Osteoblast (primary cell): ENCODE measurements around the gene LIPM. TPM values are rescaled to one million over a fixed set of nuclear protein-coding genes. Genes with fewer than 3 reads are reported as not detected.

Experiments used
- DNase-seq: peaks from one replicate; pipeline ENCODE4 v3.0.0; 2011; ENCODE audit warnings: low spot score, mixed read lengths; ENCODE audit not compliant: insufficient read length; ENCODE audit errors: missing footprints
- H2AFZ ChIP-seq: 2 replicates; pipeline ENCODE4 v1.6.0; 2011; ENCODE audit warnings: mild to moderate bottlenecking, low read length
- H3K27ac ChIP-seq: 2 replicates; pipeline ENCODE4 v1.5.1; 2011; ENCODE audit warnings: mild to moderate bottlenecking, low read depth, low read length, moderate library complexity
- H3K27me3 ChIP-seq: 2 replicates; pipeline ENCODE4 v1.6.0; 2012; ENCODE audit warnings: mild to moderate bottlenecking, control low read depth, inconsistent platforms, low read length, moderate library complexity; ENCODE audit not compliant: insufficient read depth
- H3K36me3 ChIP-seq: 2 replicates; pipeline ENCODE4 v1.5.1; 2011; ENCODE audit warnings: mild to moderate bottlenecking, low read length, control low read depth, moderate library complexity; ENCODE audit not compliant: insufficient read depth
- H3K4me1 ChIP-seq: 2 replicates; pipeline ENCODE4 v1.5.1; 2011; ENCODE audit warnings: mild to moderate bottlenecking, low read length, control low read depth, moderate library complexity; ENCODE audit not compliant: insufficient read depth
- H3K4me2 ChIP-seq: 2 replicates; pipeline ENCODE4 v1.6.0; 2011; ENCODE audit warnings: mild to moderate bottlenecking, low read length; ENCODE audit not compliant: insufficient read depth
- H3K4me3 ChIP-seq: fragments of 200-600 bp; sonication (generic); 3 replicates; pipeline ENCODE4 v1.5.1; 2012; ENCODE audit warnings: mild to moderate bottlenecking, low read length, inconsistent platforms; ENCODE audit not compliant: insufficient read depth
- H3K79me2 ChIP-seq: 2 replicates; pipeline ENCODE4 v1.6.0; 2012; ENCODE audit warnings: mild to moderate bottlenecking, low read length, control low read depth, inconsistent platforms; ENCODE audit not compliant: insufficient read depth
- H3K9me3 ChIP-seq: 2 replicates; pipeline ENCODE4 v1.5.1; 2011; ENCODE audit warnings: low read depth, low read length, control low read depth
- H4K20me1 ChIP-seq: 2 replicates; pipeline ENCODE4 v1.6.0; 2012; ENCODE audit warnings: mild to moderate bottlenecking, low read length, control low read depth; ENCODE audit not compliant: insufficient read depth
- CTCF ChIP-seq: IDR thresholded peaks from 2 replicates; pipeline ENCODE4 v1.5.1; 2011; ENCODE audit warnings: mild to moderate bottlenecking, low read depth, low read length, moderate library complexity; ENCODE audit errors: extremely low read depth
- total RNA-seq: library from RNA; depleted of rRNA; stranded (reverse); fragments of >200 nt; gene quantifications from 2 replicates; pipeline ENCODE4 v1.2.3, GENCODE V29; 2012

The LIPM gene
- total RNA-seq, 1 donor = not detected

GRCh38 chr10:88783724-88784123 is 18.8 kb upstream of the LIPM start:
- H3K4me1 ChIP-seq = no peaks in the 10 kb centered on the region
- peak overlapping the region; percentile 54 for H2AFZ ChIP-seq
- TF ChIP-seq CTCF = no peak
- H3K79me2 ChIP-seq = no peaks in the 10 kb centered on the region
- H3K9me3 ChIP-seq = no peaks in the 10 kb centered on the region
- H3K27ac ChIP-seq = no peak overlapping the region
- H4K20me1 ChIP-seq = no peaks in the 10 kb centered on the region
- no peaks in the 10 kb centered on the region for H3K27me3 ChIP-seq
- no peak for DNase-seq
- H3K36me3 ChIP-seq = no peaks in the 10 kb centered on the region
- H3K4me3 ChIP-seq = no peak overlapping the region
- no peak overlapping the region for H3K4me2 ChIP-seq

- H3K27ac ChIP-seq = no peak overlapping the region
Observed at GRCh38 chr10:88786032-88786770, 16.3 kb upstream of the LIPM start.

GRCh38 chr10:88787463-88787862 is 15.1 kb upstream of the LIPM start:
- Histone ChIP-seq H3K27me3 (no peaks in the 10 kb centered on the region), H3K27ac (no peak overlapping the region), H3K4me3 (no peak overlapping the region), H3K79me2 (no peaks in the 10 kb centered on the region), H3K36me3 (no peaks in the 10 kb centered on the region), H2AFZ (no peak overlapping the region), H3K4me2 (no peak overlapping the region), H3K9me3 (no peaks in the 10 kb centered on the region), H4K20me1 (no peaks in the 10 kb centered on the region), H3K4me1 (peaks cover 7% of the 10 kb centered on the region)
- DNase-seq = no peak
- no peak for TF ChIP-seq CTCF

More at GRCh38 chr10:88786032-88786770, 16.3 kb upstream of the LIPM start:
- H3K9me3 ChIP-seq = no peaks in the 10 kb centered on the region
- H2AFZ ChIP-seq = no peak overlapping the region
- H3K27me3 ChIP-seq = no peaks in the 10 kb centered on the region
- H3K4me3 ChIP-seq = no peak overlapping the region
- H4K20me1 ChIP-seq = no peaks in the 10 kb centered on the region
- DNase-seq = no peak
- H3K4me2 ChIP-seq = no peak overlapping the region
- H3K36me3 ChIP-seq = no peaks in the 10 kb centered on the region
- H3K79me2 ChIP-seq = no peaks in the 10 kb centered on the region
- H3K4me1 ChIP-seq = no peaks in the 10 kb centered on the region
- no peak for TF ChIP-seq CTCF

- H3K4me2 ChIP-seq = no peak overlapping the region
- H3K27me3 ChIP-seq = no peaks in the 10 kb centered on the region
- peaks cover 21% of the 10 kb centered on the region for H3K4me1 ChIP-seq
- no peak overlapping the region for H3K27ac ChIP-seq
- no peak for DNase-seq
- H2AFZ ChIP-seq = no peak overlapping the region
- no peaks in the 10 kb centered on the region for H3K9me3 ChIP-seq
- no peak overlapping the region for H3K4me3 ChIP-seq
- no peaks in the 10 kb centered on the region for H3K36me3 ChIP-seq
- TF ChIP-seq CTCF = no peak
- H3K79me2 ChIP-seq = no peaks in the 10 kb centered on the region
- no peaks in the 10 kb centered on the region for H4K20me1 ChIP-seq
Observed at GRCh38 chr10:88788924-88789323, 13.6 kb upstream of the LIPM start.
